ACC112 (cell line): ENCODE data around the gene ABTB1.

ENCODE experiments used
- H2AFZ ChIP-seq: fragments of 200-600 bp; sonication (generic); one replicate; pipeline ENCODE4 v1.6.0; 2017; ENCODE audit warnings: antibody characterized with exemption, low read length; ENCODE audit not compliant: unreplicated experiment
- H3K27ac ChIP-seq: fragments of 200-600 bp; sonication (generic); 2 replicates; pipeline ENCODE4 v1.5.1; 2014; ENCODE audit warnings: low read depth, mild to moderate bottlenecking, antibody characterized with exemption, low read length, moderate library complexity
- H3K27me3 ChIP-seq: fragments of 200-600 bp; sonication (generic); 2 replicates; pipeline ENCODE4 v1.6.1; 2014; ENCODE audit warnings: mild to moderate bottlenecking, antibody characterized with exemption, low read length, moderate library complexity, mixed read lengths; ENCODE audit not compliant: insufficient read depth
- H3K36me3 ChIP-seq: fragments of 200-600 bp; sonication (generic); 2 replicates; pipeline ENCODE4 v1.6.1; 2016; ENCODE audit warnings: mild to moderate bottlenecking, antibody characterized with exemption, low read length, moderate library complexity, mixed read lengths; ENCODE audit not compliant: insufficient read depth
- H3K4me1 ChIP-seq: fragments of 200-600 bp; sonication (generic); one replicate; pipeline ENCODE4 v1.6.1; 2016; ENCODE audit warnings: low read length, mixed read lengths; ENCODE audit not compliant: insufficient read depth, unreplicated experiment, control insufficient read depth
- H3K4me3 ChIP-seq: fragments of 200-600 bp; sonication (generic); 2 replicates; pipeline ENCODE4 v1.5.1; 2014; ENCODE audit warnings: mild to moderate bottlenecking, low read depth, low read length
- H3K79me2 ChIP-seq: fragments of 200-600 bp; sonication (generic); one replicate; pipeline ENCODE4 v1.6.0; 2016; ENCODE audit warnings: low read length; ENCODE audit not compliant: control insufficient read depth, unreplicated experiment, insufficient read depth

The ABTB1 gene

DNA sequence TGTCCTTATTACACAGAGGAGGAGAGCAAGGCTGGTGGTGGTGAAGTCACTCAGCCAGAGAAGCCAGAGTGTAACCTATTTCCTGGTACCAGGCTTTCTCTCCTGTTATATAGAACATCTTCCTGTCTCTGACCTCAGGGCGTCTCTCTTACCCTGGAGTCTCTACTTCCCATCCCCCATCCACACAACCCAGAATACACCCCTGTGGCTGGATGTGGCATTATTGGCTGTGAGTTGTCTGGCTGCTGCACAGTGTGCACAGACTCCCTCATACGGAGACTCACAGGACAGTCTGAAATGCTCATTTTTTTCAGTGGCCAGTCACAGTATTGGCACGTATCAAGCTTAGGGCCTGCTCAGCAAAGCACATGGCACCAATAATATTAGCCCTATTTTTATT lies 35.2 kb upstream of the ABTB1 start:
- Histone ChIP-seq H2AFZ (no peak overlapping the region), H3K36me3 (no peaks in the 10 kb centered on the region), H3K4me3 (no peak overlapping the region)

DNA sequence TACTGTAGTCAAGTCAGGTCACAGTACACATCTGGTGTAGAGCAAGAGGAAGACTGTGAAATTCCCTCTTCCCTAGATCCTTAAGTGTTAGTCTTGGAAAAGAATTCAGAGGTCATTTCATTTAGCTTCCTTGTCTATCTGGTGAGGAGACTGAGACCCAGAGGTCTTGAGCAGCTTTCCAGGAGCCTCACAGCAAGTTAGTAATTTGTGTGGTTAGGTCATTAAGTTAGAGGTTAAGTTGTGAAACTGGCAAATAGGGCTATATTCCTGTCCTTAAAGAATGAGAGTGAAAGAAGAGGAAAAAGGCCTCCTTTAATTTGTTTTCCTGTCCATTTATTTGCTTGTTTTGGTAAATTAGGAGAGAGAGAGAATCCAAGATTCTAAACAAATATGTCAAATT lies 34.8 kb upstream of the ABTB1 start:
- no peaks in the 10 kb centered on the region for H3K4me1 ChIP-seq
- H3K27me3 ChIP-seq, result no peaks in the 10 kb centered on the region
- H3K27ac ChIP-seq, result no peak overlapping the region
- no peaks in the 10 kb centered on the region for H3K36me3 ChIP-seq
- H3K79me2 ChIP-seq, result no peaks in the 10 kb centered on the region
- H2AFZ ChIP-seq, result no peak overlapping the region
- H3K4me3 ChIP-seq, result no peak overlapping the region

More for the DNA sequence above, 35.2 kb upstream of the ABTB1 start:
- Histone ChIP-seq H3K79me2 (no peaks in the 10 kb centered on the region), H3K4me1 (no peaks in the 10 kb centered on the region), H3K27ac (no peak overlapping the region), H3K27me3 (no peaks in the 10 kb centered on the region)

DNA sequence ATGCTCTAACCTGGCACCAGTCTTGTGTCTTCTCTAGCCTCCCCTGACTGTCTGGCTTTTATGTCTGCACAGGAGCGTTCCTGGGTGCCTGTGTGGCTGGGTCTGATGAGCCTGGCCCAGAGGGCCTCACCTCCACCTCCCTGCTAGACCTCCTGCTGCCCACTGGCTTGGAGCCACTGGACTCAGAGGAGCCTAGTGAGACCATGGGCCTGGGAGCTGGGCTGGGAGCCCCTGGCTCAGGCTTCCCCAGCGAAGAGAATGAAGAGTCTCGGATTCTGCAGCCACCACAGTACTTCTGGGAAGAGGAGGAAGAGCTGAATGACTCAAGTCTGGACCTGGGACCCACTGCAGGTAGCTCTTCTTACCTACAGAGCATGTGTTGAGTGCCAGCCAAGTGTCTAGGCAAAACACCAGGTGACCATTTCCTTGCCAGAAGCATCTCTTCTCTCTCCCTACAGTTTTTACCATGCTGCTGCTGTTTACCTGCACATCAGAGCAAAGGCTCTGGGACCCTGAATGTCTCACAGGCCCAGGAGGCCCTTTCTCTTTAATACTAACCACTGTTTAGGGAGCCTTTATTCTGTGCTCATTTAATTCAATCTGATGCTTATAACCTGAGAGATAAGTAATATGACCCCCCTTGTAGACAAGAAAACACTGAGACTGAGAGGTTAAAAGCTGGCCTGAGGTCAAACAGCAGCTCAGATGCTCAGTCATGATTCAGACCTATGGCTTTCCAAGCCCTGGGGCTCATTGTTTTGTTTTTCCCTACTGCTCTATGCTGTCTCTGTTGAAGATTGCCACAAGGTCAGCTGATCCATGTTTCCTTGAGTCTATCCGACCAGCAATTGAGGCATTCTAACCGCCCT lies 33.3 kb upstream of the ABTB1 start:
- no peak overlapping the region for H2AFZ ChIP-seq
- no peaks in the 10 kb centered on the region for H3K27me3 ChIP-seq
- no peaks in the 10 kb centered on the region for H3K4me1 ChIP-seq
- H3K36me3 ChIP-seq, result no peaks in the 10 kb centered on the region
- H3K27ac ChIP-seq, result no peak overlapping the region
- H3K79me2 ChIP-seq, result no peaks in the 10 kb centered on the region
- H3K4me3 ChIP-seq, result no peak overlapping the region

DNA sequence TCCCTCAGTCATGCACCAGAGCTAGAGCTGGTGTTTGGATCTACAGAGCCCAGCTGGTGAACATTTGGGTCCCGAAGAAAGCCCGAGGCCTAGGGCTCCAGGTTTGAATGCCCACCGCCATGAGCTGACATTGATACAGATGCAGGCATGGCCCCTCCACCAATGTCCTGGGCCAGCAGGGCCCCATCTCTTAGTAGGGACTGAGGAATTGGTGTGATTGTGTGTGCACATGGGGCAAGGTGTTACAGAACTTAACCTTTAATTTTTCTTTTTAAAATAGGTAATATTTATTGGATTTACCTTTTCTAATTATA lies 32.8 kb upstream of the ABTB1 start:
- H3K36me3 ChIP-seq, result no peaks in the 10 kb centered on the region
- no peaks in the 10 kb centered on the region for H3K79me2 ChIP-seq
- H3K27ac ChIP-seq, result no peak overlapping the region
- no peaks in the 10 kb centered on the region for H3K4me1 ChIP-seq
- H3K4me3 ChIP-seq, result no peak overlapping the region
- no peaks in the 10 kb centered on the region for H3K27me3 ChIP-seq
- no peak overlapping the region for H2AFZ ChIP-seq

DNA sequence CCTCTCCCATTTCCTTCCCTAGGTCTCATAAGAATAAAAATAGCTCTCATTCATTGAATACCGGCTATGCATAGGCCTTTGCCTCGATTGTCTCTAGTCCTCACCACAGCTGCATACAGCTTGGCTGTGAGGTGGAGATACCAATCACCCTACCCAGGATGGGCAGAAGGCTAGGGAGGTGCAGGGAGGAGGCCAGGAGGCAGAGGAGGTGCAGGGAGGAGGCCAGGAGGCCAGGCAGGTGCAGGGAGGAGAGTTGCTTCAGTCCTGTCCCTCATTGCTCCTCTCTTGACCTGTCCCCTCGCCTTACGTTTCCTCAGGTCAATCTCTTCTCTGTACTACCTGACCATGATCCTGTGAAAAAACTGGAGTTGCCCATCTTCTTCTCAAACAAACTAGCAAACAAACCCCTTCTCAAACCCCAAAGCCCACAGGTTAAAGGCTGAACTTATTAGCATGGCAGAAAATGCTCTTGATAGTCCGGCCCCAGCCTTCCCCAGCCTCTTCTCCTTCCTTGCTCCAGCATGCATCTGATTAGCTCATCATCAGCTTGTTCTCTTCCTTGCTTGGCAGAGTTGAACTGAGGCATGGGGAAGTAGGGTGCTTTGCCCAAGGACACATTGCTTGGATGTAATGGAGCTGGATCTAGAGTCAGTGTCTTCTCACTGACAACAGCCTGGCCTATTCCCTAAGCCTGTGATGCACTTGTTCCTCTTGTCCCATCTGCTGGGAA lies 27.9 kb upstream of the ABTB1 start:
- Histone ChIP-seq H3K27me3 (no peaks in the 10 kb centered on the region), H3K27ac (no peak overlapping the region), H3K4me3 (no peak overlapping the region), H3K36me3 (no peaks in the 10 kb centered on the region), H3K79me2 (no peaks in the 10 kb centered on the region), H2AFZ (no peak overlapping the region), H3K4me1 (no peaks in the 10 kb centered on the region)

DNA sequence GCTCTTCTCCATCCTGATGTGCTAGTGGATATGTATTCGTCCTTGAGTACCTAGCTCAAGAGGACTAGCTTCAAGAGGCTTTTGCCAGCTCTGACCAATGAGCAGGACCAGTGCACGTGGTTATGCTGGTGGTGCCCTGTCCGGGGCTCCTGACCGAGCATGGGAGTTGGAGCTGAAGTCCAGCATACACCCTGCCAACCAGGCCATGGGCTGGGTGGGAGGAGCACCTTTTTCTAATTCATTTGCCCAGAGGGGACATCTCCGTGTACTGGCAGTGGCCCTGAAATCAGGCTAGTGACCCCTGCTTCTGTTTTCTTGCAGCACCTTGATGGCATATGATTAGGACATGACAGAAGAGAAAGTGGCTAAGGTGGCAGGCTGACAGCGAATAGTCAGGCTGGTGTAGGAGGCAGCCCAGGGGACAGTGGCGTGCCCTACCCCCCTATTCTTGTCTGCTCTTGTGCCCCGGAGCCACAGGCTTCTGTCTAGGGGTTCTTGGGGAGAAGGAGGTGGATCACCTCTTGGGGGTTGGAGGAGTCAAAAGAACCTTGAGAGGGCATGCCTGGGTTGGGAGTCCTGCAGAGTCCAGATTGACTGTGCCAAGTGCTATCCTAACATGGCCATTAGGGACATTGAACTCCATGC lies 27.3 kb upstream of the ABTB1 start:
- H3K4me3 ChIP-seq, result no peak overlapping the region
- H3K4me1 ChIP-seq, result no peaks in the 10 kb centered on the region
- no peak overlapping the region for H3K27ac ChIP-seq
- no peak overlapping the region for H2AFZ ChIP-seq
- no peaks in the 10 kb centered on the region for H3K36me3 ChIP-seq
- no peaks in the 10 kb centered on the region for H3K79me2 ChIP-seq
- H3K27me3 ChIP-seq, result no peaks in the 10 kb centered on the region

DNA sequence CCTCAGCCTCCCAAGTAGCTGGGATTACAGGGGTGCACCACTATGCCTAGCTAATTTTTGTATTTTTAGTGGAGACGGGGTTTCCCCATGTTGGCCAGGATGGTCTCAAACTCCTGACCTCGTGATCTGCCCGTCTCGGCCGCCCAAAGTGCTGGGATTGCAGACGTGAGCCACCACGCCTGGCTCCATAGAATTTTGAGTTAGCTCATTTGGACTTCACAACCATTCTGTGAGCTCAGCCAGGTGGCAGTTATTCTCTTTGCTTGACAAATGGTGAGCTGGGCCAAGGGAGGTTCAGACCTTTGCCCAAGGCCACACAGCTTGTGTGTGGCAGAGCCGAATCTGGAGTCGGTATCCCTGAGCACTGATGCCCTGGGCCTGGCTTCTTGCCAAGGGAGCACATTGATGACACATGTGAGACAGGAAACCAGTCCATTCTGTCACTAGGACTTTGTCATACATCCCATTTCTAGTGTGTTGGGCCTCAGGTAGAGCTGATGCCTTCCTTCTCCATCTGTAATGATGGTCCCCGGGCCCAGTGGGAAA lies 26.2 kb upstream of the ABTB1 start:
- Histone ChIP-seq H3K4me1 (no peaks in the 10 kb centered on the region), H2AFZ (no peak overlapping the region)

DNA sequence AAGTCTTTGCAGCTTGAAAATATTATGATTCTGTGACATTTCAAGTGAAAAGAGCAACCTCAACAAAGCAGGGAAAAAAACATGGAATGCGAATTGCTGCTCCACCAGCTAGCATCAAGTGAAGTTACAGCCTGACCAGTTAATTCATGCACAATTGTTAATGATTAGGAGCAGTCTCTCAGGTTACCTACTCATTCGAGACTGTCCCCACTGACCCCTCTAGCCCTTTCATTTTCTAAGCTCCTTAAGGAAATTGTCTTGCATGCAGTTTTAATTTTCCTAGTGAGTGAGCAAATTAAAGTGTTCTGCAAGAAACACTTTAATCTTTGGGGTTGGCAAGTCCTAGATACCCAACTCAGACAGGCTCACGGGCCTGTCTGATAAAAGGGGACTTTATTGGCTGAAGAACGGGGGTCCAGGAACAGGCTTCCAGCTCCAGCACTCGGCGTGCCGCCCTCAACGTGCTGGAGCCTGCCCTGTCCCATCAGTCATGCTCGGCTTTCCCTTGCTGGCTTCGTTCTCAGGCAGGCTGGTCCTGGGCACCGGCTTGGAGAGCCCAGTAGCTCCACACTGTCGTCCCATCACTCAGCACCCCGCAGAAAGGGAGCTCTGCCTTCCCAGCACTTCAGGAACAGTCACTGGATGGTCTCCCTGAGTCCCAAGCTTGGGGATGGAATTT lies 25.4 kb upstream of the ABTB1 start:
- no peaks in the 10 kb centered on the region for H3K36me3 ChIP-seq
- no peak overlapping the region for H3K27ac ChIP-seq

More for the DNA sequence above, 26.2 kb upstream of the ABTB1 start:
- no peaks in the 10 kb centered on the region for H3K27me3 ChIP-seq
- H3K4me3 ChIP-seq, result no peak overlapping the region
- H3K27ac ChIP-seq, result no peak overlapping the region
- H3K79me2 ChIP-seq, result no peaks in the 10 kb centered on the region
- H3K36me3 ChIP-seq, result no peaks in the 10 kb centered on the region

DNA sequence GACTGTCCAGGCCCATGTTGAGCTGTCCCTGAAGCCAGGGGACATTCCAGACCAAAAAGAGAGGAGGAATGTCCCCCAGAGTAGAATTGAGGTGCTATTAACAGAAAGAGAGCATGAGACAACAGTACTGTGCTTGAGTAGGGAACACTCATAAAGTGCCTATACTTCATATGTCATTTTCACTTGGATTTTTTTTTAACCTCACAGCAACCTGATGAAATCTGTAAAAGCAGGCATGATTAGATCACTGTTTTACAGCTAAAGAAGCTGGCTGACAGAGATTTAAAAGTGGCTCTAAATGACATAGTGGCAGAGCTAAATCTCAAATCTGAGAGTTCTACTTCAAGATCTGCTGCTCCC lies 24.9 kb upstream of the ABTB1 start:
- Histone ChIP-seq H3K4me3 (no peak overlapping the region), H3K79me2 (no peaks in the 10 kb centered on the region), H3K27ac (no peak overlapping the region), H3K27me3 (no peaks in the 10 kb centered on the region), H3K4me1 (no peaks in the 10 kb centered on the region), H2AFZ (no peak overlapping the region), H3K36me3 (no peaks in the 10 kb centered on the region)

More for the DNA sequence above, 25.4 kb upstream of the ABTB1 start:
- H3K4me3 ChIP-seq, result no peak overlapping the region
- H2AFZ ChIP-seq, result no peak overlapping the region
- no peaks in the 10 kb centered on the region for H3K27me3 ChIP-seq
- H3K4me1 ChIP-seq, result no peaks in the 10 kb centered on the region
- no peaks in the 10 kb centered on the region for H3K79me2 ChIP-seq

DNA sequence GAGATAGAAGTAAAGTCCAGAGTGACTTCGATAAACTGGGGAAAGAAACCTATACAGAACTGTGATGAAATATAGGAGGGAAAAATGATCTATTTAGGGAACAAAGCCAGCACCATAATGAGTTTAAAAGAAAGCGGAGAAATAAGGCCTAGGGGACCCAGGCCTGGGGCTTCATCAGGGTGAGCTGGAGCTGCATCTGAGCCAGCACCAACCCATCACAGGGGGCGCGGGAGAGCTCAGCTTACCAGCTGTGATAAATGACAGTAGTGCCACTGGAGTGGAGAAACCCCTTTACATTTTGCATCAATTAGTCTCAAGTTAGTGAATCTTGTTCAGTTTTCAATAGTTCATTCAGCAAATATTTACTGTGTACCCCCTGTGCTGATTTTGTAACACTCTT lies 22.5 kb upstream of the ABTB1 start:
- Histone ChIP-seq H3K27me3 (no peaks in the 10 kb centered on the region), H3K4me1 (peaks cover under 1% of the 10 kb centered on the region), H3K36me3 (no peaks in the 10 kb centered on the region), H2AFZ (no peak overlapping the region), H3K4me3 (no peak overlapping the region), H3K27ac (no peak overlapping the region), H3K79me2 (no peaks in the 10 kb centered on the region)
